Liver (tissue), 9 donors: Measurements from ENCODE around the gene MMP25. TPM values are rescaled to one million over a fixed set of nuclear protein-coding genes. Genes with fewer than 3 reads are reported as not detected.

Experiments
- DNase-seq: peaks from one replicate; pipeline ENCODE4 v3.0.0-alpha.2; 2017; ENCODE audit warnings: low spot score
- H3K27ac ChIP-seq, 2 donors: one replicate each; pipeline ENCODE4 v1.7.0; 2013; ENCODE audit warnings: inconsistent platforms in 2 of 2, low read length in 2 of 2, control low read depth in 1 of 2, low read depth in 1 of 2, mild to moderate bottlenecking in 1 of 2
- H3K27me3 ChIP-seq, 4 donors: one replicate each; pipeline versions ENCODE4 v1.6.1 to v1.7.0; 2013; ENCODE audit warnings: low read length in 3 of 4, inconsistent platforms in 1 of 4, mild to moderate bottlenecking in 1 of 4, moderate library complexity in 1 of 4; ENCODE audit not compliant: control insufficient read depth in 4 of 4, insufficient read depth in 4 of 4
- H3K36me3 ChIP-seq, 4 donors: one replicate each; pipeline versions ENCODE4 v1.6.1 to v1.7.0; 2013; ENCODE audit warnings: low read length in 3 of 4, mild to moderate bottlenecking in 3 of 4, low read depth in 1 of 4, moderate library complexity in 1 of 4; ENCODE audit not compliant: control insufficient read depth in 4 of 4, insufficient read depth in 3 of 4
- H3K4me1 ChIP-seq, 4 donors: one replicate each; pipeline versions ENCODE4 v1.6.1 to v1.7.0; 2013; ENCODE audit warnings: low read length in 3 of 4, mild to moderate bottlenecking in 3 of 4, moderate library complexity in 1 of 4; ENCODE audit not compliant: control insufficient read depth in 4 of 4, insufficient read depth in 4 of 4
- H3K4me3 ChIP-seq, 3 donors: one replicate each; pipeline versions ENCODE4 v1.6.1 to v1.7.0; 2013; ENCODE audit warnings: low read length in 3 of 3, control low read depth in 1 of 3, low read depth in 1 of 3, mild to moderate bottlenecking in 1 of 3
- H3K9ac ChIP-seq, 2 donors: one replicate each; pipeline ENCODE4 v1.7.0; 2013; ENCODE audit warnings: low read length in 2 of 2, mild to moderate bottlenecking in 2 of 2, moderate library complexity in 2 of 2, control low read depth in 1 of 2, low read depth in 1 of 2
- H3K9me3 ChIP-seq, 4 donors: one replicate each; pipeline versions ENCODE4 v1.6.1 to v1.7.0; 2013; ENCODE audit warnings: low read length in 3 of 4; ENCODE audit not compliant: control insufficient read depth in 4 of 4
- EGR1 ChIP-seq, 2 donors: IDR thresholded peaks; 2 replicates each; pipeline ENCODE4 v1.6.1; 2016 to 2018; ENCODE audit warnings: antibody characterized with exemption in 2 of 2, low read depth in 2 of 2
- GABPA ChIP-seq, 2 donors: IDR thresholded peaks in 1 of 2; conservative IDR thresholded peaks in 1 of 2; 2 replicates each; pipeline ENCODE4 v1.6.1; 2016; ENCODE audit warnings: antibody characterized with exemption in 2 of 2, mild to moderate bottlenecking in 1 of 2, moderate library complexity in 1 of 2
- JUND ChIP-seq, 2 donors: IDR thresholded peaks; 2 replicates each; pipeline ENCODE4 v1.6.1; 2016; ENCODE audit warnings: antibody characterized with exemption in 2 of 2
- RXRA ChIP-seq, 2 donors: IDR thresholded peaks; 2 replicates each; pipeline ENCODE4 v1.6.1; 2017 to 2018; ENCODE audit warnings: antibody characterized with exemption in 2 of 2, mild to moderate bottlenecking in 1 of 2
- TAF1 ChIP-seq: conservative IDR thresholded peaks from 2 replicates; pipeline ENCODE4 v1.6.1; 2016; ENCODE audit warnings: antibody characterized with exemption, mild to moderate bottlenecking
- WGBS: extraction: QIAGEN DNeasy Blood & Tissue Kit; methylation state at CpG from one replicate; pipeline ENCODE4 v1.1.7; 2013; 5-methylcytosine and 5-hydroxymethylcytosine counted together
- polyA plus RNA-seq, 2 donors: library from polyadenylated mRNA; stranded (reverse) in 1 of 2; unstranded in 1 of 2; fragments of 200-250 nt in 1 of 2; fragments of >200 nt in 1 of 2; fragmentation: Nextera tagmentation in 1 of 2; extraction: Ambion mirVana in 1 of 2; gene quantifications; one replicate each; pipeline versions ENCODE4 v1.2.1 to v1.2.3, GENCODE V29; 2013 to 2015
- total RNA-seq, 2 donors: library from RNA; depleted of rRNA; stranded (reverse); fragments of >200 nt; gene quantifications; one replicate each; pipeline ENCODE4 v1.2.3, GENCODE V29; 2014
- TF ChIP-seq, protein P1 (sequence below): IDR thresholded peaks from 2 replicates; pipeline ENCODE4 v1.6.1; 2016; ENCODE audit warnings: antibody characterized with exemption, mild to moderate bottlenecking
- TF ChIP-seq, protein P2 (sequence below): IDR thresholded peaks from 2 replicates; pipeline ENCODE4 v1.6.1; 2016; ENCODE audit warnings: antibody characterized with exemption
- TF ChIP-seq, protein P3 (sequence below): IDR thresholded peaks from 2 replicates; pipeline ENCODE4 v1.6.1; 2016; ENCODE audit warnings: antibody characterized with exemption
- TF ChIP-seq, protein P4 (sequence below): fragments of 150-350 bp; IDR thresholded peaks from 2 replicates; pipeline ENCODE4 v1.5.1; 2017; ENCODE audit warnings: improper control_type of control experiment, low read depth, low read length; ENCODE audit not compliant: missing input control
- donor health status: healthy.
- donor health status: healthy.
- donor health status: healthy.
- donor health status: healthy.
- donor health status: healthy.

MMP25 gene
- total and polyA plus RNA-seq, 4 donors, result 0.47 to 2.7 (median 0.96) TPM

DNA sequence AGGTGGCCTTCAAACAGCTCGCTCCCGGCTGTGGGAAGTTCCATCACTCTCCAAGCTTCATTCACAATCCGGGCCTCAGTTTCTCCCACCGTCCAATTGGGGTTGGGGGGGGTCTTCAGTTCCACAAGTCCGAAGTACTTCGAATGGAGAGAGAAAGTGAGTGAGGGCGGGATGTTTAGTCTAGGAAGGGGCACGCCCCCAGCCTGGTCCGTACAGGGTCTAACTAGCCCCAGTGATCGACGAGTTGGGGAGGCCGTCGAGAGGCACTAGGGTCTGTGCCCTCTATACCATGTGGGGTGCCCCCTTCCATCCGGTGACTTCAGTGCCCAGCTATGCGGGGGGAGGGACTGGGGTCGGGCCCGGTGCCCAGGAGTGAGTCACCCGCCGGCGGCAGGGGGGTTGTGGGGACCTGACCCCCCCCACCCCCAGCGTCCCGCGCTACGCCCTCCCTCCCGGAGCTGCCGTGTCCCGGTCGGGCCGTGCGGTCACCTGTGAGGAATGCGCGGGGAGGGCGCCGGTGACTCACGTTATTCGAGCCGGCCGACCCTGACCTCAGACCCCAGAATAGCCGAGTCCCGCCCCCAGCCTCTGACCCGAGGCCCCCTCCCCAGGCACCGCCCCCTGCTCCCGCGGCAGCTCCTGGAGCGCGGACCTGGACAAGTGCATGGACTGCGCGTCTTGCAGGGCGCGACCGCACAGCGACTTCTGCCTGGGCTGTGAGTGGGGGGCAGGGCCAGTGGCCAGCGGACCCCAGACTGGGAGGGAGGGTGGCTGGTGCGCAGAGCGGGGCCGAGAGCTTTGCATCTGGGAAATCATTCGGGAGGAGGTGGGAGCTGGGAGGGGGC is 25.5 kb upstream of the MMP25 start (continued):
- TF ChIP-seq, protein P1, sequence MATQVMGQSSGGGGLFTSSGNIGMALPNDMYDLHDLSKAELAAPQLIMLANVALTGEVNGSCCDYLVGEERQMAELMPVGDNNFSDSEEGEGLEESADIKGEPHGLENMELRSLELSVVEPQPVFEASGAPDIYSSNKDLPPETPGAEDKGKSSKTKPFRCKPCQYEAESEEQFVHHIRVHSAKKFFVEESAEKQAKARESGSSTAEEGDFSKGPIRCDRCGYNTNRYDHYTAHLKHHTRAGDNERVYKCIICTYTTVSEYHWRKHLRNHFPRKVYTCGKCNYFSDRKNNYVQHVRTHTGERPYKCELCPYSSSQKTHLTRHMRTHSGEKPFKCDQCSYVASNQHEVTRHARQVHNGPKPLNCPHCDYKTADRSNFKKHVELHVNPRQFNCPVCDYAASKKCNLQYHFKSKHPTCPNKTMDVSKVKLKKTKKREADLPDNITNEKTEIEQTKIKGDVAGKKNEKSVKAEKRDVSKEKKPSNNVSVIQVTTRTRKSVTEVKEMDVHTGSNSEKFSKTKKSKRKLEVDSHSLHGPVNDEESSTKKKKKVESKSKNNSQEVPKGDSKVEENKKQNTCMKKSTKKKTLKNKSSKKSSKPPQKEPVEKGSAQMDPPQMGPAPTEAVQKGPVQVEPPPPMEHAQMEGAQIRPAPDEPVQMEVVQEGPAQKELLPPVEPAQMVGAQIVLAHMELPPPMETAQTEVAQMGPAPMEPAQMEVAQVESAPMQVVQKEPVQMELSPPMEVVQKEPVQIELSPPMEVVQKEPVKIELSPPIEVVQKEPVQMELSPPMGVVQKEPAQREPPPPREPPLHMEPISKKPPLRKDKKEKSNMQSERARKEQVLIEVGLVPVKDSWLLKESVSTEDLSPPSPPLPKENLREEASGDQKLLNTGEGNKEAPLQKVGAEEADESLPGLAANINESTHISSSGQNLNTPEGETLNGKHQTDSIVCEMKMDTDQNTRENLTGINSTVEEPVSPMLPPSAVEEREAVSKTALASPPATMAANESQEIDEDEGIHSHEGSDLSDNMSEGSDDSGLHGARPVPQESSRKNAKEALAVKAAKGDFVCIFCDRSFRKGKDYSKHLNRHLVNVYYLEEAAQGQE, result no peak
- TF ChIP-seq JUND (IDR thresholded peaks at IDR 0.05), result peak; percentile 77 to 97
- TF ChIP-seq, protein P2, sequence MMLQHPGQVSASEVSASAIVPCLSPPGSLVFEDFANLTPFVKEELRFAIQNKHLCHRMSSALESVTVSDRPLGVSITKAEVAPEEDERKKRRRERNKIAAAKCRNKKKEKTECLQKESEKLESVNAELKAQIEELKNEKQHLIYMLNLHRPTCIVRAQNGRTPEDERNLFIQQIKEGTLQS, result peak; percentile 50
- TF ChIP-seq, protein P3, sequence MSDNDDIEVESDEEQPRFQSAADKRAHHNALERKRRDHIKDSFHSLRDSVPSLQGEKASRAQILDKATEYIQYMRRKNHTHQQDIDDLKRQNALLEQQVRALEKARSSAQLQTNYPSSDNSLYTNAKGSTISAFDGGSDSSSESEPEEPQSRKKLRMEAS, result no peak

DNA sequence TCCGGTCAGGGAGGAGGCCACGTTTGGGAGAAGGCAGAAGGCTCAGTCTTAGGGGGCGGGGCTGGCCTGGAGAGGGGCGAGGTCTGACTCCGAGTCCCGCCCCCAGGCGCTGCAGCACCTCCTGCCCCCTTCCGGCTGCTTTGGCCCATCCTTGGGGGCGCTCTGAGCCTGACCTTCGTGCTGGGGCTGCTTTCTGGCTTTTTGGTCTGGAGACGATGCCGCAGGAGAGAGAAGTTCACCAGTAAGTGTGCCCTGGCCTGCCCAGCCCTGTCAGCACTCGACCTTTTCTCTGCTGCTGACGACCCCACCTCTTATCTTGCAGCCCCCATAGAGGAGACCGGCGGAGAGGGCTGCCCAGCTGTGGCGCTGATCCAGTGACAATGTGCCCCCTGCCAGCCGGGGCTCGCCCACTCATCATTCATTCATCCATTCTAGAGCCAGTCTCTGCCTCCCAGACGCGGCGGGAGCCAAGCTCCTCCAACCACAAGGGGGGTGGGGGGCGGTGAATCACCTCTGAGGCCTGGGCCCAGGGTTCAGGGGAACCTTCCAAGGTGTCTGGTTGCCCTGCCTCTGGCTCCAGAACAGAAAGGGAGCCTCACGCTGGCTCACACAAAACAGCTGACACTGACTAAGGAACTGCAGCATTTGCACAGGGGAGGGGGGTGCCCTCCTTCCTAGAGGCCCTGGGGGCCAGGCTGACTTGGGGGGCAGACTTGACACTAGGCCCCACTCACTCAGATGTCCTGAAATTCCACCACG is 24.7 kb upstream of the MMP25 start:
- TF ChIP-seq, protein P4, sequence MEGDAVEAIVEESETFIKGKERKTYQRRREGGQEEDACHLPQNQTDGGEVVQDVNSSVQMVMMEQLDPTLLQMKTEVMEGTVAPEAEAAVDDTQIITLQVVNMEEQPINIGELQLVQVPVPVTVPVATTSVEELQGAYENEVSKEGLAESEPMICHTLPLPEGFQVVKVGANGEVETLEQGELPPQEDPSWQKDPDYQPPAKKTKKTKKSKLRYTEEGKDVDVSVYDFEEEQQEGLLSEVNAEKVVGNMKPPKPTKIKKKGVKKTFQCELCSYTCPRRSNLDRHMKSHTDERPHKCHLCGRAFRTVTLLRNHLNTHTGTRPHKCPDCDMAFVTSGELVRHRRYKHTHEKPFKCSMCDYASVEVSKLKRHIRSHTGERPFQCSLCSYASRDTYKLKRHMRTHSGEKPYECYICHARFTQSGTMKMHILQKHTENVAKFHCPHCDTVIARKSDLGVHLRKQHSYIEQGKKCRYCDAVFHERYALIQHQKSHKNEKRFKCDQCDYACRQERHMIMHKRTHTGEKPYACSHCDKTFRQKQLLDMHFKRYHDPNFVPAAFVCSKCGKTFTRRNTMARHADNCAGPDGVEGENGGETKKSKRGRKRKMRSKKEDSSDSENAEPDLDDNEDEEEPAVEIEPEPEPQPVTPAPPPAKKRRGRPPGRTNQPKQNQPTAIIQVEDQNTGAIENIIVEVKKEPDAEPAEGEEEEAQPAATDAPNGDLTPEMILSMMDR, result peak; percentile 22
- no peak for TF ChIP-seq GABPA (IDR thresholded peaks at IDR 0.05 in 1 of 2, conservative IDR thresholded peaks at IDR 0.05 in 1 of 2)
- H3K4me1 ChIP-seq, result peaks cover 12 to 37% (median 26%) of the 10 kb centered on the region in 4 donors
- peaks cover 0 to 9% (median 3%) of the 10 kb centered on the region in 4 donors for H3K36me3 ChIP-seq
- H3K27ac ChIP-seq, result peak overlapping the region; percentile 92 to 95
- no peaks in the 10 kb centered on the region for H3K27me3 ChIP-seq
- peak; percentile 76 for DNase-seq
- 36% methylated on average over 25 of the region's 25 CpGs for WGBS
- H3K9ac ChIP-seq, result peak overlapping the region; percentile 22 to 61
- peak overlapping the region; percentile 68 to 75 (median 74) for H3K4me3 ChIP-seq
- H3K9me3 ChIP-seq, result no peaks in the 10 kb centered on the region

DNA sequence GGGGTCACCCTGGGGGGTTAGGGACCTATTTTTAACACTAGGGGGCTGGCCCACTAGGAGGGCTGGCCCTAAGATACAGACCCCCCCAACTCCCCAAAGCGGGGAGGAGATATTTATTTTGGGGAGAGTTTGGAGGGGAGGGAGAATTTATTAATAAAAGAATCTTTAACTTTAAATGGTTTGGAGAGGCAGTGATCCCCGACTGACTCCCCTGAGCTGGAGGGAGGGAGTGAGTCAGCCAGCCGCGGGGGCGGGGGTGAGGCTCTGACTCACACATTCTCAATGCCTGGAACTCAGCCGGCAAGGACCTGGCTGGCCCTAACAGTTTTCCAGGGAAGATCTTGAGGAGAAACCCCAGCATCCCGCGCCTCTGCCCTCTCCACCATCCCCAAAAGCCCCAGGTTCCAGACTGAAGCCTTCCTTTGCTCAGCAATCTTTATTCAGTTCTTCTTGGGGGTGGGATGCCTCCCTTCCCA is 24.1 kb upstream of the MMP25 start:
- Histone ChIP-seq H3K27ac (peak overlapping the region; percentile 95 to 97), H3K4me1 (peaks cover 12 to 37% (median 26%) of the 10 kb centered on the region in 4 donors), H3K9ac (peak overlapping the region in 1 of 2 donors; percentile 22), H3K36me3 (peaks cover 0 to 14% (median 3%) of the 10 kb centered on the region in 4 donors), H3K4me3 (no peak overlapping the region), H3K9me3 (no peaks in the 10 kb centered on the region), H3K27me3 (no peaks in the 10 kb centered on the region)
- TF ChIP-seq EGR1 (IDR thresholded peaks at IDR 0.05; ENCODE audit: low read depth in 2 of 2) (peak; percentile 28 to 55), RXRA (IDR thresholded peaks at IDR 0.05) (no peak), TAF1 (no peak), JUND (IDR thresholded peaks at IDR 0.05) (peak; percentile 74 to 92)
- DNase-seq, result no peak
- 54% methylated on average over 8 of the region's 8 CpGs for WGBS
